ENCODE measurements around the gene CCDC73. TPM values are rescaled to one million over a fixed set of nuclear protein-coding genes. Genes with fewer than 3 reads are reported as not detected.

The CCDC73 gene
- total RNA-seq, 1 experiment from 2014 or later: not detected

DNA sequence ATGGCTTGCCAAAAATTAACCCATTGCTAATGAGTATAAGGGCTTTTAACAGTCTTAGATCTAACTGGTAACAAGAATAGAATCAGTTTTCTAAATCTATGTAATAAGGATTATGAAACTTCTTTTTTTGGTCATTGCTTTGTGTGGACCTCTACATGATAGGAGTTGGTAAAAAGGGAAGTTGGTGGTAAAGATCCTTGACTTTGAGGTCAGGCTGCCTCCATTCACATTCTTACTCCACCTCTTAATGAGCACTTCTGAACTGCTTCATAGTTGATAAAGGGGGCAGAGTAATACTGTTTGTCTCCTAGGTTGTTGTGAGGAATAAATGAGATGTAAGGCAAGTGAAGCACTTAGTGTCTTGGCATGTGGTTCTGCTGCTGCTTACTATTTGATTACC is 200.2 kb downstream of the CCDC73 start:
- no TSS peak for BruUV-seq (replicated peaks)
- Histone ChIP-seq H3K4me1 (replicated peaks; ENCODE audit: insufficient read depth) (no peaks in the 10 kb centered on the region), H3K9me2 (ENCODE audit: insufficient read depth) (no peaks in the 10 kb centered on the region), H3K4me2 (no peak overlapping the region), H3K79me2 (ENCODE audit: low read depth) (peaks cover 37% of the 10 kb centered on the region), H3K27ac (no peak overlapping the region), H3F3A (ENCODE audit: insufficient read depth, low read depth) (peaks cover 8% of the 10 kb centered on the region), H2AFZ (no peak overlapping the region), H3K36me3 (ENCODE audit: low read depth) (peaks cover 79% of the 10 kb centered on the region), H3K9me3 (ENCODE audit: insufficient read depth, low read depth) (no peaks in the 10 kb centered on the region), H3K4me3 (no peak overlapping the region), H3K27me3 (ENCODE audit: insufficient read depth, low read depth) (no peaks in the 10 kb centered on the region), H4K20me1 (ENCODE audit: insufficient read depth) (peaks cover 35% of the 10 kb centered on the region)
- intact Hi-C loops (cut with micrococcal nuclease; ENCODE audit: unreplicated experiment): no loop called here
- TF ChIP-seq CTCF (conservative IDR thresholded peaks at IDR 0.05): no peak
- no peak for TF ChIP-seq EZH2 (IDR thresholded peaks at IDR 0.05; ENCODE audit: low read depth)
- DNase-seq: no peak
- CTCF ChIA-PET: no interaction called here
- POLR2A ChIA-PET (ENCODE audit: unreplicated experiment): no interaction called here

GRCh38 chr11:32586576-32587190 is 207.8 kb downstream of the CCDC73 start:
- Histone ChIP-seq H3K4me1 (replicated peaks; ENCODE audit: insufficient read depth) (peaks cover 36% of the 10 kb centered on the region), H3K36me3 (ENCODE audit: low read depth) (peaks cover 37% of the 10 kb centered on the region), H2AFZ (no peak overlapping the region), H3K9me2 (ENCODE audit: insufficient read depth) (no peaks in the 10 kb centered on the region), H3K27ac (peak overlapping the region; percentile 14; the same call in 1 of the 2 replicates), H3F3A (ENCODE audit: insufficient read depth, low read depth) (peaks cover 3% of the 10 kb centered on the region; the same call in 1 of the 2 replicates), H3K4me3 (peak overlapping the region; percentile 92; the same call in 1 of the 2 replicates), H3K79me2 (ENCODE audit: low read depth) (peaks cover 75% of the 10 kb centered on the region), H3K9me3 (ENCODE audit: insufficient read depth, low read depth) (no peaks in the 10 kb centered on the region), H4K20me1 (ENCODE audit: insufficient read depth) (peaks cover 56% of the 10 kb centered on the region), H3K27me3 (ENCODE audit: insufficient read depth, low read depth) (no peaks in the 10 kb centered on the region), H3K4me2 (peak overlapping the region; percentile 85)
- CTCF ChIA-PET: no interaction called here
- POLR2A ChIA-PET (ENCODE audit: unreplicated experiment): no interaction called here
- TF ChIP-seq EZH2 (IDR thresholded peaks at IDR 0.05; ENCODE audit: low read depth) (no peak), CTCF (conservative IDR thresholded peaks at IDR 0.05) (no peak; the same call in 1 of the 2 replicates)
- BruUV-seq (replicated peaks): no TSS peak
- intact Hi-C loops (cut with micrococcal nuclease; ENCODE audit: unreplicated experiment): loop anchor here (10.0 kb wide), 2 partner anchors 208 to 308 kb away; partner anchors contain the start of genes CCDC73 and QSER1
- DNase-seq: peak in 1 of 2 experiments; percentile 50

- DNase-seq: no peak
- Histone ChIP-seq H3K79me2 (ENCODE audit: low read depth) (peaks cover 67% of the 10 kb centered on the region), H4K20me1 (ENCODE audit: insufficient read depth) (peaks cover 51% of the 10 kb centered on the region), H3K4me2 (peak overlapping the region; percentile 85), H3K4me1 (replicated peaks; ENCODE audit: insufficient read depth) (peaks cover 46% of the 10 kb centered on the region), H3K9me2 (ENCODE audit: insufficient read depth) (no peaks in the 10 kb centered on the region), H3K36me3 (ENCODE audit: low read depth) (peaks cover 27% of the 10 kb centered on the region), H2AFZ (0 out of 2 replicates have a peak overlapping the region, but pooled peaks have one; percentile 96), H3K9me3 (ENCODE audit: insufficient read depth, low read depth) (no peaks in the 10 kb centered on the region), H3F3A (ENCODE audit: insufficient read depth, low read depth) (peaks cover 15% of the 10 kb centered on the region), H3K27ac (peak overlapping the region; percentile 83), H3K4me3 (peak overlapping the region; percentile 92), H3K27me3 (ENCODE audit: insufficient read depth, low read depth) (no peaks in the 10 kb centered on the region)
- TF ChIP-seq EZH2 (IDR thresholded peaks at IDR 0.05; ENCODE audit: low read depth) (no peak), CTCF (conservative IDR thresholded peaks at IDR 0.05) (no peak)
- no TSS peak for BruUV-seq (replicated peaks)
- intact Hi-C loops (cut with micrococcal nuclease; ENCODE audit: unreplicated experiment): loop anchor here (5.0 to 10.0 kb wide), 3 partner anchors 210 to 577 kb away; partner anchors contain the start of genes CCDC73, CSTF3 and QSER1
- ChIA-PET POLR2A (ENCODE audit: unreplicated experiment) (no interaction called here), CTCF (no interaction called here)
These were observed 209.5 kb downstream of the CCDC73 start for GRCh38 chr11:32584921-32585320.
